Measurements from ENCODE around the gene SCGN.
"Not testable (repeated sequence)": the region's sequence is repeated elsewhere in the genome, so short reads cannot be mapped to it uniquely, and the experiment has no call there.

The SCGN gene

GRCh38 chr6:25732468-25733198, 80.6 kb downstream of the SCGN start:
- no peak for DNase-seq

GRCh38 chr6:25735261-25735660, 83.2 kb downstream of the SCGN start:
- DNase-seq, result no peak

GRCh38 chr6:25743868-25744267, 91.9 kb downstream of the SCGN start:
- DNase-seq, result no peak

GRCh38 chr6:25745836-25746235, 93.8 kb downstream of the SCGN start:
- DNase-seq, result no peak

GRCh38 chr6:25746968-25747367, 95.0 kb downstream of the SCGN start:
- DNase-seq, result no peak

- no peak for DNase-seq
Observed at GRCh38 chr6:25747477-25747876, 95.5 kb downstream of the SCGN start.

GRCh38 chr6:25748049-25748448, 96.0 kb downstream of the SCGN start:
- DNase-seq, result no peak

- not testable (repeated sequence) for DNase-seq
Observed at GRCh38 chr6:25748601-25749517, 96.8 kb downstream of the SCGN start.

GRCh38 chr6:25749837-25750236, 97.8 kb downstream of the SCGN start:
- DNase-seq, result no peak

GRCh38 chr6:25750906-25751305, 98.9 kb downstream of the SCGN start:
- DNase-seq, result no peak

Measured in midbrain (tissue), 1 donor.